Stimulated activated CD8-positive, alpha-beta memory T cell treated with anti-CD3 and anti-CD28 coated beads, Interleukin-15, amount 100 ng/mL, for 48 hours (primary cell): ENCODE measurements around the gene ABLIM1.

ENCODE experiments used
- DNase-seq, 2 donors: peaks; one replicate each; pipeline ENCODE4 v3.0.0-alpha.2; 2020; ENCODE audit warnings: low read depth in 2 of 2

ABLIM1 gene

GRCh38 chr10:114647545-114648138 lies 10.4 kb downstream of the ABLIM1 start:
- no peak for DNase-seq

DNA sequence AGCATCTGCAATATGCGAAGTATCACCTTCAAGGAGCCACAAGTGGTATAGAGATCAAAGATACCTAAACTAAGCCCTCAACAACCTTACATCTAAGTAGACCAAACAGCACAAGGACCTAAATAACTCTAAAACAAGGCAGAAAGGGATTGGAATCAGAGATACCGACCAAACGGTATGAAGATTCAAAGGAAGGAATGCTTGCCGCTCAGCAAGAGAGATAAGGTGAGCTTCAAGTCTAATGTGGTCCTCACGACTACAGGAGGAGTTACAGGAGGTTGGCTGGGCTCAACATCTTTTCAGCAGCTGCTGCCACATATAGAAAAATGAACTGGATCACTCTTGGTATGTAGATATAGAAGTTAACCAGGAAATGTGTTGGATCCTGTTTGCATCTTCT lies 11.6 kb downstream of the ABLIM1 start:
- DNase-seq: no peak

DNA sequence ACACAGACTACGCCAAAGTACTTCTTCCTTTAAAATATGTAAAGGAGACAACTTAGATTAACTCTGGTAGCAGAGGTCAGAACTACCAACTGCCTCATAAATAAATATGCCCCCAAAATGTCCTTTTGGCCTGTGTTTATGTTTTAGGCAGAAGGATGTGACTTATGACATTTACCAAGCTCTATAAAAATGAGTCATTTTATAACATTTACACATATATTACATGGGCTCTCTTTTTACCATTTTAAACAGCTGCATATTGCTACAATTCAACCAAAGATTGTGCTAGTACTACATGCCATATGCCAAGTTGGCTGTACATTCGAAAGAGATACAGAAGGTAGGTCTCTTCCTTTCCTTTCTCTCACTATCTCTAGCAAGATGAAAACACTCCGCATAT lies 12.4 kb downstream of the ABLIM1 start:
- no peak for DNase-seq

DNA sequence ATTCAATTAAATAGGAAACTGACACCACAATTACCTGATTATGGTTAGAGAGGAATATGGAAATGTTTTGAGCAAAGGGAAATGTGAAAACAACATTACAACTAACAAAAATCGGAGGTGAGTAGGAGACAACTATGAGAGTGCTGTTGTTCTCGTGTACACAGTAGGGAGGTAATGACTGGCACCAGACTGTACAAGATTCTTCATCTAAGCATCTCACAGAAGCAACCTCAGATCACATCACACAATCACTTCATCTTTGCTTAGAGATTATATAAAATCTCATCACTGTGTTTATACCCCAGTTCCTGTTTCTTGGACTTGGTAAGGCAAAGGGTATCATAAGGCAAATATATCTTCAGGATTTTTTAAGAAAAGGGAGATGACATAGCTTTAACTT lies 14.9 kb downstream of the ABLIM1 start:
- no peak for DNase-seq

GRCh38 chr10:114642729-114643128 lies 15.3 kb downstream of the ABLIM1 start:
- DNase-seq: no peak

GRCh38 chr10:114638821-114639625 lies 19.1 kb downstream of the ABLIM1 start:
- no peak for DNase-seq

GRCh38 chr10:114635797-114636550 lies 22.1 kb downstream of the ABLIM1 start:
- DNase-seq: no peak

- no peak for DNase-seq
Observed at GRCh38 chr10:114635101-114635500, 23.0 kb downstream of the ABLIM1 start.

GRCh38 chr10:114634609-114634979 lies 23.5 kb downstream of the ABLIM1 start:
- no peak for DNase-seq

- no peak for DNase-seq
Observed at GRCh38 chr10:114632869-114633715, 25.0 kb downstream of the ABLIM1 start.

GRCh38 chr10:114631666-114632417 lies 26.2 kb downstream of the ABLIM1 start:
- peak in 1 of 2 donors; percentile 20 for DNase-seq

- DNase-seq: no peak
Observed at GRCh38 chr10:114631090-114631665, 26.9 kb downstream of the ABLIM1 start.

DNA sequence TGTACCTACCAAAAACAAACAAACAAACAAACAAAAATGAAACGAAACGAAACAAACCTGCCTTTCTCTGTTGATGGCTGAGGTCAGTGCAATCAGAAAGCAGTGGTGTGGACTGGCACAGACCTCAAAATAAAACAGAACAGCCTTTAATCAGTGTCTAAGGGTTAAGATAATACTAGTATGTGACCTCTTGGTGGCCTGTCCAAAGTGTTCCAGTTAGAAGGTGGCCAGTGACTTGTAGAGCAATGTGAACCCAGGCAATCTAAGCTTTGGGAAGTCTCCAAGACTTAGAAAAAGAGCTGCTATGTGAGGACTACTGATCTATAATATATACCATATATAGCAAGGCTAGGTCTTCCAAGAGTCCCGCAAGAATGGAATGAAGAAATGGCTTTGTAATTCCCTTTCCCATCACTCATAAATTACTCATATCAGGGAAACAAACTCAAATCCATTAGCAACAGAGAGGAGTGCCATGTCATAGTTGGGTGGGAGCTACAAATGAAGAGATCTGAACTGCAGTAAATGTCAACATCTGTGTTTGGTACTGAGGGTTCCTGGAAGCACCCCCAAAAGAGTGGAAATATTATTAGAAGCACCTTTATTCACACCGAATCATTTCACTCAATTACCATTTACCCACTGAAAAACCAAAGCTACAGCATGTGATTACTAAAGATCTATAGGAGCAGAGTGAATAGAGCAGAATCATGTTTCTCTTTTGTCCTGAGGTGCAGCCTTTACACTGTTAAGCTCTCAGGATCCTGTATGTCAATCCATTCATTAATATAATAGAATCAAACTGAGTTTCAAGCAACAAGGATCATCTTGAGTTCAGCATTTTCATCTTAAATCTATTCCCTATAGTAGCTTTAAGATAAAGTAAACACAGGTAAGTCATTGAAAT lies 28.0 kb downstream of the ABLIM1 start:
- no peak for DNase-seq

- no peak for DNase-seq
Observed at GRCh38 chr10:114629083-114629823, 28.8 kb downstream of the ABLIM1 start.

DNA sequence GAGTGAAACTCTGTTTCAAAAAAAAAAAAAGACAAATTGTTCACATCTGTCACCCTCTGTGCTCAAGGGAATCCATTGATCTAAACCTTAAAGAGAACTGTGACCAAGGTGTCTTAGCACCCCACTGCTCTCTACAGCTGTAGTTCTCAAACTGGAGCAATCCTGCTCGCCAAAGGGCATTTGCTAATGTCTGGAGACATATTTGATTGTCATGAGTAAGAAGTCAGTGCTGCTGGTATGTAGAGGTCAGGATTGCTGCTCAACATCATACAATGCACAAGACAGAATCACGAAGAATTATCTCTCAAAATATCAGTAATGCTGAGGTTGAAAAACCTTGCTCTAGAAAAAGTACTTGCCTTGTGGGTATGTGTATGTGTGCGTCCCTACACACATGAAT lies 30.0 kb downstream of the ABLIM1 start:
- no peak for DNase-seq

DNA sequence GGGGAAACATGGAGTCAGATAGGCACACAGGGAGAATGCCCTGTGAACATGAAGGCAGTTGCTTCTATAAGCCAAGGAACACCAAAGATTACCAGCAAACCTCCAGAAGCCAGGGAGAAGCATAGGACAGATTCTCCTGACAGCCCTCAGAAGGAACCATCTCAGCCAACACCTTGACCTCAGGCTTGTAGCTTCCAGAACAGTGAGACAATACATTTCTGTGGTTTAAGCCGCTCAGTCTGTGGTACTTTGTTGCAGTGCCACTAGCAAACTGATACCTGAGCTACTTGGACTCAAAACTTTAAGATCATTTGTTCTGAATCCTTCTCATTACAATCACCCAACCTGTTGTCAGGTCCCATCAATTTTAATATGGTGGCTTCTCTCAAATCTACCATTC lies 31.2 kb downstream of the ABLIM1 start:
- no peak for DNase-seq

DNA sequence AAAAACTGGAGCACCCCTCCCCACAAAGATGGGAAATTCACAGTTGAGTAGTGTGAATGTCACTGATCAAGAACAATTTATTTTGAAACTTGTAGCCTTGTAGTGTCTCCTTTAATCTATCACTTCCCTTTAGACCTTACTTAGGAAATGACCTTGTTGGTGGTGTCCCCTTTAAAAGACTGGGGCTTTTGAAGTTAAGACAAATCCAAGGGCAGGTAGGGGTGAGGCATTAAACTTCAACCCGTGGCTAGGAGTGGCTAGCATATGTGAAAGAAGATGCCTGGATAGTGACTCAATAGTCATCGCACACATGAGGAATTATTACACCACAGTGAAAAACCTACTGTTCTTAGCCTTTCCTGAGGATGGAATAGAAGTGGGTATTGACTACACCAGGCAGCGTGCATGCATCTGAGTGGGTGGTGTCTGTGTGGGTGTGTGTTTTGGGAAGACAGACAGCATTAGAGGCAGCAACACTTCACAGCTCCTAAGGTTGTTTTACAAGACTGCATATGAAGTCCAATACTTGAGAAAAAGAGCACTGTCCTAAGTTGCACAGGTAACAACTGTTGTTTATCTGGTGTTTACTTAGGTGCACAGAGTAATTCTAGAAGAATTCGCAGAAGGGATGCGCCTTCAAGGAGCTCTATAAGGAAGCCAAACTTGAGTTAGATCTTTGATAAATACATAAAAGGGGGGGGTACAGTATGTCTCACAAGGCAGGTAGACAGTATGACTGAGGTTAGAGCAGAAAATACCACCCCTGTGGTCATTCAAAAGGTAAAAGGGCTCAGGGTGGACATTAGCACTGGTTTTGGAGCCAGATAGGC lies 32.9 kb downstream of the ABLIM1 start:
- DNase-seq: no peak

DNA sequence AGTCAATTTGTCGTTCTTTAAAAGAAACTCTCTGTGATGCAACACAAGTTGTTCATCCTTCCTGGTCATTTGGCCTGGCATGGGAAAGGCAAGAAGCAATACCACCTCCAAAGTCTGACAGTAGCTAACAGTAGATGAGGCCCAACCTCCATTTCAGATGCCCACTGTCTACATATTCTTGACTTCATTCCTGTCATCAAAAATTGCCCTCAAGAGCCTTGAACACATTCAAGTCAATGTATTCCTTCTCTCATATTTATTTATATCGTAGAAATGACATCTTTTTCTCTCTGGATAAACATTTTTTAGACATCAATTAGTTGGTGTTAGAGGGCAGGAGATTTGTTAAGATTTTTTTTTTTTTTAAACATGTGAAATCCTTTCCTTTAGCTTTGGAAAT lies 33.7 kb downstream of the ABLIM1 start:
- no peak for DNase-seq
